Femur (tissue), 1 donor: Measurements from ENCODE around the gene NCOA5.
"Not testable (repeated sequence)": the region's sequence is repeated elsewhere in the genome, so short reads cannot be mapped to it uniquely, and the experiment has no call there.

ENCODE experiments used
- DNase-seq: peaks from one replicate; pipeline ENCODE4 v3.0.0-alpha.2; 2017

Gene NCOA5

DNA sequence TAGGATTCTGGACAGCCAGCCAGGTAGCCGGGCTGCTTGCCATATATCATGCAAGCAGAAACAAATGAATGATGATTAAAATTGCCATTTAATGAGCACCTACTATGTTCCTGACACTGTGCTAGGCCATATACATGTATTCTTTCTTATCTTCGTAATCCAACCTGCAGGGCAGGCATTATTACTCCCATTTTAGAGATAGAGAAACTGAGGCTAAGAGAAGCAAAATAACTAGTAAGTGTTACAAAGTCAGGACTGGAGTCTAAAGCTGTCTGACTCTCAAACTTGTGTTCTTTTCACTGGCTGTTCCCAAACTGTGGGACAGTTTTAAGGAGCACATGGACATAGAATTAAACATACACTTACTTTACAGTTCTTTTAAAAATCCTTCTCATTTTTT lies 30.4 kb upstream of the NCOA5 start:
- DNase-seq = no peak

DNA sequence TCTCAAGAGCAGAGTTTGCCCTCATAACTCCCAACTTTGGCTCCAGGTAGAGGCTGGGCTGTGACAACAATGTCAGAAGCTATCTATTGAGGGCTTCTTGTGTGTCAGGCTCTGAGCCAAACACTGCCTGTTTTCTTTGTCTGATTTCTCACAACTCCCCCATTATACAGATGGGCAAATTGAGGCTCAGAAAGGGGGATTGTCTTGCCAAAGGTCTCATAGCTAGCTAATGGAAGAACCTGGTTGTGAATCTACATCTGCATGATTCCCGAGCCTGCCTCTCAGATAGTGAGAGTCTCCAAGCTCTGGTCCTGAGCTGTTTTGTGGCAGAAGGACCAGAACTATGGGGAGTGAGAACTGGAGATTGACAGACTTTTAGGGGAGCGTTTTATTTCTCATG lies 29.8 kb upstream of the NCOA5 start:
- no peak for DNase-seq

DNA sequence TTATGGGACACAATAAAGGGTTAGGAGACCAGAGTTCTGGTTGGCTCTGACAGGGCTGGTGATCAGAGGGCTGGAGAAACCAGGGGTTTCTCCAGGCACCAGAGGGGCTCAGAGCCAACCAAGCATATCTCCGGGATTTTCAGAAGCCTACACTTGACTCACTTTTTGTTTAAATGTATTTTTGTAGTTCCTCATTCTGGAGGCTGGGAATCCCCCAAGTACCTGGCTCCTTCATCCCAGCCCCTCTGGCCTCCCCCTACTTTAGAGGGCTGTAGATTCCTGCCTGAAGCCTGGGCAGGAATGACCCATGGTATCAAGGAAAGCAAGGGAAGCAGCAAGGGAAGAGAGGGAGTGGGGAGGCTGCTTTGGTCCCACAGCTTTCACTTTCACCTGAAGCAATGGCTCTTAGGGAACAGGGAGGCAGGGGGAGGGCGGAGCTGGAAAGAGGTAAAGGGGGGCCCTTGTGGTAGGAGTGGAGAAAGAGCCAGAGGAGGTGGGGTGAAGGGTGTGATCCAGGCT lies 29.3 kb upstream of the NCOA5 start:
- DNase-seq = no peak

DNA sequence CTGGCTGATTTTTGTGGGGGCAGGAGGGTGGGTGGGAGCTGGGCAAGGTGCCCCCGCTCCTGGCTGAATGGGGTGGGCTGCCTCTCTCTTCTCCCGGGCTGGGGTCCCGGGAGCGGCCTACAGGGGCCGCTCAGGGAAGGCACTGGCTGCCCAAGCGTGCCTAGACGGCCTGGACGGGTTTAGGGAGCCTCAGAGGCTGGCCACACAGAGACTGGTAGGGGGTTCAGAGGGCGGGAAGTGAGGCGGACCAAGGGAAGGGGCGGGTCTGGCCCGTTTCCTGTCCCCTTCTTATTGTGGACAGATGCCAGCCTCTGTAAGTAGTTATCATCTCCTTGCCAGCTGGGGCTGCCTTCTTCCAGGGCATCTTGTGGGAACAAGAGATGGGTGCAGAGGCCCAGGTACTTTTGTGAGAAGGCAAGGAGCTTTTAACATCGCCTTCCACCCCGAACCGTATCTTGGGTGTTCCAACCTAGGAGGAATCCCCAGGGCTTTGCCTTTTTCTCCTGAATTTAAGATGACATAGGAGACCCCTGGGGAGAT lies 28.8 kb upstream of the NCOA5 start:
- no peak for DNase-seq

DNA sequence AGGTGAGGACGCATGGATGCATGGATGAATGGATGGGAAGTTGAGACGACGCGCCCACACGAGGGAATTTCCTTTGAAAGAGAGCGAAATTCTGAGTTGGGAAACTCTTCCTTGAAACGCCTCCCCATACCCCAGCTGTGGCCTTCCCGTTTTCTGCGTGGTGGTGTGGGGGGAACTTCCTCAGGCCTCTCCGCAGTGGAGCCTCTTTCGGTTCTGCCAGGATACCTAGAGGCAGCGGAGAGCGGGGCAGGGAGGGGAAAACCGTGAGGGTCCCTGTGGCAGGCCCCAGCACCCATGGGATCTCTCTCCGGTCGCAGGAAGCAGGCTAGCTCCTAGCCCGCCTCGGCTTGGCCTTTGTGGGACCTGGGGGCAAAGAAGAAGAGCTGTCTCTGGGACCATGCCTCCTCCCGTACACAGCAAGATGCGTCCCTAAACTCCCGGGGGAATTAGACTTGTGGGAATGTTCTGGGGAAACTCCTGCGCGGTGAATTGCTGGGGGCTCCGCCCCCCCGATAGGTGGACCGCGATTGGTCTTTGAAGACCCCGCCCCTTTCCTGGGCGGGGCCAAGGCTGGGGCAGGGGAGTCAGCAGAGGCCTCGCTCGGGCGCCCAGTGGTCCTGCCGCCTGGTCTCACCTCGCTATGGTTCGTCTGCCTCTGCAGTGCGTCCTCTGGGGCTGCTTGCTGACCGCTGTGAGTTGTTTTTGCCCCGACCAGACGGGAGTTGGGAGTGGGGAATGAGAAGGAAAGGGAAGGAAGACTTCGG lies 28.1 kb upstream of the NCOA5 start, which contains the start of gene CD40:
Gene CD40, plus strand, starts transcription at position 611 of the 764 bp plus-strand sequence. Its CDS starts 30 bp downstream, at position 641.
- peak; percentile 69 for DNase-seq

DNA sequence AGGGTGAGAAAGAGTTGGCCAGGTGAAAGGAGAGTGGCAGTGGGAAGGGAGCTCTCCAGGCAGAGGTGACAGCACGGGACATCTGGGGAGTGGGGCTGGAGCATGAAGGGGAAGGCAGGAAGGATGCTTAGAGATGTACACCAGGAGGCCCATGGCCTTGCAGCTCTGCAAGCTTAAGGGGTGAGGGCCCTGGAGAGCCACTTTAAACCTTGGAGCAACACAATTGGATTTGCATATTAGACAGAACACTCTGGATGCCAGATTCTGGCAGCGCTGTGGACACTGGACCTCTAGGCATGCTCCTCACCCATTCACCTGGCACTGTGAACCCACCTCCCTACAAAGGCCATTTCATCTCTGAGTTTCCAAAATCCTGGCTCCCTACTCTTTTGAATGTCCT lies 24.7 kb upstream of the NCOA5 start:
- no peak for DNase-seq

DNA sequence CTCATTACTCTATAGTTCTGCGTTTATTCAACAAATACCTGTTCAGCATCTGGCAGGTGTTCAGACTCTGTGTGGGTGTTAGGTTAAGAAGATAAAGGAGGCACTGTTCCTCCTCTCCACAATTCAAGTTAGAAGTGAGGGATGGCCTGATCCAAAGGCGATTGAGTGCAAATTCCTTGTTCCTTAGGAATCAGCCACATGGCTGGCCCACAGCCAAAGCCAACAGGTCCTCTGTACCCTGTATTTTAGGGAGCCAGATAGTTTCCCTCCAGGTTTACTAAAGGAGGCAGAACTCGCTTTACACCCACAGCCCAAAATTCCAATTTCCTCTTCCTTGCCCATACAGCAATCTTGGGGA lies 23.3 kb upstream of the NCOA5 start:
- DNase-seq = no peak

DNA sequence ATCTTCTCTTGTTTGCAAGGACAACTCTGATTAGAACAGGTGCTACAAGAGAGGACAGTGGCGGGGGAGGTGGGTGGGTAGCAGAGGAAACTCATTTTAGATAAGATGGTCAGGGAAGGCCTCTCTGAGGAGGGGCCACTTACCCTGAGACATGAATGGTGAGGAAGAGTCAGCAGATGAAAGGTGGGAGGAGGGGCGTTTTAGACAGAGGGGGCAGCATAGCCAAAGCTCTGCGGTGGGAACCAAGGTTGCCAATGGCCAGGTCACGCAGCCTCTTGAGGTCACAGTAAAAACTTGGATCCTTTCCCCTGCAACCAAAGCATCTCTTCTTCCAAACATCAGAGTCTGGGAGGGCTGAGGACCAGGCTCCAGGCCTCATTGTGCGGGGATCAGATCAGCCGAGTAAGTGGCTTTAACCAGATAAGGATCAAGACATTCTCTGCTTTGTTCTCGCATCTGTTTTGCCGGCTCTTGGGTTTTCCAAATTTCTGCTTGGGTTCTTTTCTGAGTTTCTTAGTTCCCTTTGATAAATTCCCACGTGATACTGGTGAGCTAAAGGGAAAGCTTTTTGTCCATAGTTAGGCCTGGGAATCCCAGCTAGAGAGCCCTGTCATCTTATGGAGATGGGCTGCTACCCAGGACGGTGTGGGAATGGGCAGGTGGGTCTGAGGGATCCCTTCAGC lies 22.8 kb upstream of the NCOA5 start:
- no peak for DNase-seq

DNA sequence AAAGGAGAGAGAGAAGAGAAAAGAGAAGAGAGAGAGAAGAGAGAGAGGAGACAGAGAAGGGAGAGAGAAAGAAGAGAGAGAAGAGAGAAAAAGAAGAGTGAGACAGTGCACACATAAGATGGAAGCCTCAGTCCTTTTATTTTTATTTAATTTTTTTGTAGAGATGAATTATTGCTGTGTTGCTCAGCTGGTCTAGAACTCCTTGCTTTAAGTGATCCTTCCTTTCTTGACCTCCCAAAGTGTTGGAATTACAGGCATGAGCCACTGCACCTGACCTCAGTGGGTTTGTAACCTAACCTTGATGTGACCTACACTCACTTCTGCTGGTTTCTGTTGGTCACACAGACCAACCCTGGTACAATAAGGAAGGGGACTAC lies 22.1 kb upstream of the NCOA5 start:
- DNase-seq = no peak

DNA sequence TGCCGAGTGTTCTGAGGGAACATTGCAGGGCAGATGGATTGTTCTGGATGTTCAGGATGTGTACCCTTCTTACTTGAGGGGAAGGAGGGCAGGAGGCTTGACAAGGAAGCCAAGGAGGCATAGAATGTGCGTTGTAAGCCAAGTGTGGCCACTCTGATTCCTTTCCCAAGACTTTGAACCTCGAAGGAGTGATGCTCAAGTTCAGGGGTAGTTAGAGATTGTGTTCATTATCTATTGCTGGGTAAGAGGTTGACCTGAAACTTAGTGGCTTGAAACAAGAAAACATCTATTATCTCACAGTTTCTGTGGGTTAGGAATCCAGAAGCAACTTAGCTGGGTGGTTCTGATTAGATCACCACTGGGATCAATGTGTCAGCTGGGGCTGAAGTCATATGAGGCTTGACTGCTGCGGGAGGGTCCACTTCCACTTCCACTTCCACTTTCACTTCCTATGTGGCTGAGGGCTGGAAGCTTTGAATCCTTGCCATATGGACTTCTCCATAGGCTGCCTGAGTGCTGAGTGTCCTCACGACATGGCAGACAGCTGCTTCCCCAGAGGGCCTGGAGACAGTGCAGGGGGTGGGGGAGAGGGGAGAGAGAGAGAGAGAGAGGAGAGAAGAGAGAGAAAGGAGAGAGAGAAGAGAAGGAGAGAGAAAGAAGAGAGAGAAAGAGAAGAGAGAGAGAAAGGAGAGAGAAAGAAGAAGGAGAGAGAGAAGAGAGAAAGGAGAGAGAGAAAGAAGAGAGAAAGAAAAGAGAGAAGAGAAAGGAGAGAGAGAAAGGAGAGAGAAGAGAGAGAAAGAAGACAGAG lies 21.5 kb upstream of the NCOA5 start:
- no peak for DNase-seq

DNA sequence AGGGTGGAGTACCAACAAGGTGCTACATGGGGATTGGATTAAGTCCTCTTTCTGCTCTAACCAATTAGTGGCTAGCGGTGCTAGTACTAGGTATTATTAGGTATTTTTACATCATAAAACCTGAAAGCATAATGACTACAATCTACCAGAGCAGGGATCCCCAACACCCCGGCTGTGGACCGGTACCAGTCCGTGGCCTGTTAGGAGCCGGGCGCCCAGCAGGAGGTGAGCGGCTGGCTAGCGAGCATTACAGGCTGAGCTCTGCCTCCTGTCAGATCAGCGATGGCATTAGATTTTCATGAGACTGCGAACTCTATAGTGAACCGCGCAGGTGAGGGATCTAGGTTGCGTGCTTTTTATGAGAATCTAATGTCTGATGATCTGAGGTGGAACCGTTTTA lies 19.2 kb upstream of the NCOA5 start:
- no peak for DNase-seq

DNA sequence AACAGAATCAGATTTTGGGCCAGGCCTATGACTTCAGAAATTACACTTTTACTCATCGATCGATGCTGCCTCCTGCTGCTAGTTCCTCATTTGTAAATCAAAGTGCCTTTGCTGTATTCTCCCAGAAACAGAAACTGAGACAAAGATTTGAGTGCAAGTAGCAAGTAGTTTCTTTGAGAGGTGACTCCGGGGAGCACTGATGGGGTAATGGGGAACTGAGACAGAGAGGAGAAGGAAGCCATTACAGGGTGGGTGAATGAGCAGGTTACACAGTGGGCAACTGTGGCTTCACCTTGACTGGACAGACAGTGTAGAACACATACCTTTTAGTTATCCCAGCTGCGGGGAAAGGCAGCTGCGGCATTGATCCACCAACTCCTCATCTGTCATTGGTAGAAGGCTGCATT lies 18.7 kb upstream of the NCOA5 start:
- no peak for DNase-seq

DNA sequence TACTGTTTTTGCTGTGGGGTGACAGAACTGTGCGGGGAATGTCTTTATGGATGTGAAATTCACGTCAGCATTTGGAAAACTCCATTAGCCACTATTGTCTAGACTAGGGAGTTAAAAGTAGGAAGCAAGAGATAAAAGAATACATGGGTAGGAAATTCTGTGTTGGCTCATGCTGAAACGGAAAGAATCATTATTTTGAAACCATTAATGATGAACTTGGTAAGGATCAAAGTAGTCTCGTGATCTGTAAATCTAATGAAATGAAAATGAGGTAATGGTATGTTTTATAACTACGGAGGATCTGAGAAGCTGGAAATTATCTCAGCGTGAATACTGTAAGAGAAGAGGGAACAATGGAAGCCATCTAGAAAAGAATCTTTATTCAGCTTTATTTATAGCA lies 17.3 kb upstream of the NCOA5 start:
- DNase-seq = no peak

DNA sequence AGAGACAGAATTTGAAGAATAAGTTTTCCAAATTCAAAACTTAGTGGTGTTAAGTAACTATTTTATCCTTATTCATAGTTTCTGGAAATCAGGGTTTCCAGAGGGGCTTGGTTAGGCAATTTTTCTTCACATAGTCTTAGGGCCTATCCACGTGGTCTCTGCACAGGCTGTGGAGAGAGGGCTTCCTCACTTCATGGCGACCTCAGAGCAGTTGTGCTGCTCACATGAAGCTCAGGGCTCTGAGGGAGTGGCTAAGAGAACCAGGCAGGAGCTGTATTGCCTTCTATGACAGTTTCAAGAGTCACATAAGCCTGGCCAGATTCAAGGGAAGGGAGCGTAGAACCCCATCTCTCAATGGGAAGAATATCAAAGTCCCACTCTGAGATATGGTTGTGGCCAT lies 14.5 kb upstream of the NCOA5 start:
- DNase-seq = no peak

DNA sequence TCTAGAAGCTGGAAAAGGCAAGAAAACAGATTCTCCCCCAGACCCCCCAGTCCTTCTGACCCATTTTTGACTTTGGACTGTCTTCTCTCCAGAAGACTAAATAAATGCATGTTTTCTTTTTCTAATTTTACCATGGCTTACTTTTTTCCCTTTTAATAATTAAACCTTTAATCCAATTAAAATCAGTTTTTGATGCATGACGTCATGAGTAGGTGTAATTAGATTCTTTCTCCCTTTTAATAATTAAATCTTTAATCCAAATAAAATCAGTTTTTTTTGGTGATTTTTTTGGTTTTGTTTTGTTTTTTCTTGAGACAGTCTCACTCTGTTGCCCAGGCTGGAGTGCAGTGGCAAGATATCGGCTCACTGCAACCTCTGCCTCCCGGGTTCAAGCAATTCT lies 13.2 kb upstream of the NCOA5 start:
- DNase-seq = no peak

DNA sequence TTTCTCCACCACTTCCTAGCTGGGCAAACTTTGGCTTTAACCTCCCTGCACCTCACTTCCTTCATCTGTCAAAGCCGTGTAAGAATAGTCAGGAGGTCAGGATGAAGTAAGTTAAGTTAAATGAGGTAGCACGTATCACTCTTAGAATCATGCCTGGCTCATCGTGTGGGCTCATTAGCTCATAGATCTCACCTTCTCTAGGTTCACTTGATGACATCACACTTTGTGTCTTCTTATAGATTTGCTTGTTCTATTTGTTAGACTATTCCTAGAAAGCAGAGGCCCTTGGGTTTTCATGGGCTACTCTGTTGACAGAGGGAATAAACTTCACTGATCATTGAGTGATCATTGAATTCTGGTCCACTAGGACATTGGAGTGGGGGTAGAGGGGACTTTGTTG lies 12.2 kb upstream of the NCOA5 start:
- DNase-seq = no peak

DNA sequence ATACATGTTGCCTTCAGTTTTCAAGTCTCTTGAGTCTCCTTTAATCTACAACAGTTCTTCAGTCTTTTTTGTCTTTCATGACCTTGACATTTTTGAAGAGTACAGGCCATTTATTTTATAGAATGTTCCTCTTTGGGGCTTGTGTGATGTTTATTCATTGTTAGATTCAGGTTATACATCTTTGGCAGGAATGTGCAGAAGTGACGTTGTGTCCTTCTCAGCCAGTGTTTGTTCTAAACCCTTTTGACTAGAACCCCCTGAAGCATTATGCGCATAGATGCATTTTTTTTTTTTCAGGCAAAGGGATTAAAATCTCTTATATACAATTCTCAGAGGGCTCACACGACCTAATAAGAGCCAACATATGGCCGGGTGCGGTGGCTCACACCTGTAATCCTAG lies 11.2 kb upstream of the NCOA5 start:
- DNase-seq = no peak

DNA sequence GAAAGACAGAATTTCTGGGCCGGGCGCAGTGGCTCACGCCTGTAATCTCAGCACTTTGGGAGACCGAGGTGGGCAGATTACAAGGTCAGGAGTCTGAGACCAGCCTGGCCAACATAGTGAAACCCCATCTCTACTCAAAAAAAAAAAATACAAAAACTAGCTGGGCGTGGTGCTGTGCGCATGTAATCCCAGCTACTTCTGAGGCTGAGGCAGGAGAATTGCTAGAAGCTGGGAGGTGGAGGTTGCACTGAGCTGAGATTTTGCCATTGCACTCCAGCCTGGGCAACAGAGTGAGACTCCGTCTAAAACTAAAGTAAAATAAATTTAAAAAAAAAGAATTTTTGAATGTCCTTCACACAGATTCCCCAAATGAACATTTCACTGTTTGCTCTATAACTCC lies 10.7 kb upstream of the NCOA5 start:
- not testable (repeated sequence) for DNase-seq

DNA sequence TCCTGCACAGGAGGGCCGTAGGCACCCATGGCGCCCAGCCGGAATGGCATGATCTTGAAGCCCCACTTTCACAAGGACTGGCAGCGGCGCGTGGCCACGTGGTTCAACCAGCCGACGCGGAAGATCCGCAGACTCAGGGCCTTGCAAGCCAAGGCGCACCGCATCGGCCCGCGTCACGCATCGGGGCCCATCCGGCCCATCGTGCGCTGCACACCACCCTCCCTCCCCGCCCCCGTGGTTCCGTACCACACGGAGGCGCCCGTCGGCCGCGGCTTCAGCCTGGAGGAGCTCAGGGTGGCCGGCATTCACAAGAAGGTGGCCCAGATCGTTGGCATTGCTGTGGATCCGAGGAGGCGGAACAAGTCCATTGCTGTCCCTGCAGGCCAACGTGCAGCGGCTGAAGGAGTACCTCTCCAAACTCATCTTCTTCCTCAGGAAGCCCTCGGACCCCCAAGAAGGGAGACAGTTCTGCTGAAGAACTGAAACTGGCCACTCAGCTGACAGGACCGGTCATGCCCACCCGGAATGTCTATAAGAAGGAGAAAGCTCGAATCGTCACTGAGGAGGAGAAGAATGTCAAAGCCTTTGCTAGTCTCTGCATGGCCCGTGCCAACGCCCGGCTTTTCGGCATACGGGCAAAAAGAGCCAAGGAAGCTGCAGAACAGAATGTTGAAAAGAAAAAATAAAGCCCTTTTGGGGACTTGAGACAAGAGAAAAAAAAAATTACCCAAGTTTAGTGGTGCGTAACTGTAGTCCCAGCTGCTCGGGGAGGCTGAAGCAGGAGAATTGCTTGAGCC lies 9.9 kb upstream of the NCOA5 start:
- no peak for DNase-seq

DNA sequence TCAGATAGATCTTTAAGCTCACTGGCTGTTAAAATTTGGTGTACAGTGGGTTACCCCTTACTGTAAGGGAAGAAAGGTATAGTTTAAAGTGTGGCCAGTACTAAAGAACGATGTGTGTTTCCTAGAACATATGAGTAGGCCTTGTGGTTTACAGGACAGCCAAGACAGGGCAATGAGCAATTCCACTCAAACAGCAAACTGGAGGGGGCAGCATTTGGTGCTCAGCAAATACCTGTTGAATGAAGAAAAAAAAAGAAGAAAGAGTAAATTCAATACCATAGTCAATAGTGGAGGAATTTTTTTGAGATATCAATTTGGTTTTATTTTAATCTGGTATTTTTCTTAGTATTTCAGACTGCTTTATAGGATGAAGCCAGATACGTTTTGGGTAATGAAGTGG lies 3.8 kb upstream of the NCOA5 start:
- DNase-seq = no peak

DNA sequence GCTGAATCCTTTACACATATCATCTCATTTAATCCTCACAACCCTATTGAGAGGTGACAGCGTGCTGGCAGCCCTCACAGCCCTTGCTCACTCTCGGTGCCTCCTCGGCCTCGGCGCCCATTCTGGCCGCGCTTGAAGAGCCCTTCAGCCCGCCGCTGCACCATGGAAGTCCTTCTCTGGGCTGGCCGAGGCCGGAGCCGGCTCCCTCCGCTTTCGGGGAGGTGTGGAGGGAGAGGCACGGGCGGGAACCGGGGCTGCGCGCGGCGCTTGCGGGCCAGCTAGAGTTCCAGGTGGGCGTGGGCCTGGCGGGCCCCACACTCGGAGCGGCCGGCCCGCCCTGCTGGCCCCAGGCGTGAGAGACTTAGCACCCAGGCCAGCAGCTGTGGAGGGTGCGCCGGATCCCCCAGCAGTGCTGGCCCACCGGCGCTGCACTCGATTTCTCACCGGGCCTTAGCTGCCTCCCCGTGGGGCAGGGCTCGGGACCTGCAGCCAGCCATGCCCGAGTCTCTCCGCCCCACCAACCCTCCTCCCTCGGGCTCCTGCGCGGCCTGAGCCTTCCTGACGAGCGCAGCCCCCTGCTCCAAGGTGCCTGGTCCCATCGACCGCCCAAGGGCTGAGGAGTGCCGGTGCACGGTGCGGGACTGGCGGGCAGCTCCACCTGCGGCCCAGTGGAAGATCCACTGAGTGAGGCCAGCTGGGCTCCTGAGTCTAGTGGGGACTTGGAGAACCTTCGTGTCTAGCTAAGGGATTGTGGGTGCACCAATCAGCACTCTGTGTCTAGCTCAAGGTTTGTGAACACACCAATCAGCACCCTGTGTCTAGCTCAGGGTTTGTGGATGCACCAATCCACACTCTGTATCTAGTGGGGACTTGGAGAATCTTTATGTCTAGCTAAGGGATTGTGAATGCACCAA lies 2.1 kb upstream of the NCOA5 start:
- DNase-seq = not testable (repeated sequence)

DNA sequence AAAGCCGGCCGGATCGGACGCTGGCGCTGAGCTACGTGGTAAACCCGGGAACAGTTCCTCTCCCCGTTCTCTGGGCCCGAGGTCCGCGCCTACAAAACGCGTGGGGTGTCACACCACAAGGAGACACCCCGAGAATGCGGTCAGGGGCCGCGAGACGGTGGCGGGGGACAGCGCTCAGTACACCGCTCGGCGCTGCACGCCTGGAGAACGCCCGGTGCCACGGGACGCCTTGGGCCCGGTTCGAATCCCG lies 670 bp downstream of the NCOA5 start:
- DNase-seq = no peak
